ENCODE data around the gene RSF1. TPM values are rescaled to one million over a fixed set of nuclear protein-coding genes. Genes with fewer than 3 reads are reported as not detected.

RSF1 gene
- total RNA-seq, 4 donors from 2014 or later, result 26.5 to 121 (median 82.3) TPM

DNA sequence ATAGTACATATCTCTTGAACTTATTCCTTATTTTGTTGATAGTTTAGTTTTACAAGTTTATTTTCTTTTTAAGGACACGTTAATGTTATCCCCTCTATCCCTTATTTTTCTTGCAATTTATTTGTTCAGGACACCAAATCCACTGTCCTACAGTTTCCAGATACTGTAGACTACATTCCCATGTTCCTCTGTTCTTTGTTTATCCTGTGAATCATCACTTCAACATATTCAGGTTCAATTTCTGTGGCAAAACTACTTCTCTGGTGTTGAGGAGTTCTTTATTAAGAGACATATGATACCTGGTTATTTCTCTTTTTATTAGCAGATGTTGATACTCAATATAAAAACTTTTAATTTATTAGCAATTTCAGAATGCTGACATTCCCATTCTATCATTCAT lies 110.2 kb downstream of the RSF1 start:
- Histone ChIP-seq H3K9me3 (no peaks in the 10 kb centered on the region), H3K36me3 (no peaks in the 10 kb centered on the region), H3K27me3 (no peaks in the 10 kb centered on the region), H3K4me3 (no peak overlapping the region), H3K4me1 (no peaks in the 10 kb centered on the region), H3K27ac (no peak overlapping the region)
- DNase-seq, result no peak
- intact Hi-C loops (cut with DNase I; ENCODE audit: low total_unique reads), result no loop called here
- TF ChIP-seq POLR2A (IDR thresholded peaks at IDR 0.05), result no peak
- TF ChIP-seq, protein P1, sequence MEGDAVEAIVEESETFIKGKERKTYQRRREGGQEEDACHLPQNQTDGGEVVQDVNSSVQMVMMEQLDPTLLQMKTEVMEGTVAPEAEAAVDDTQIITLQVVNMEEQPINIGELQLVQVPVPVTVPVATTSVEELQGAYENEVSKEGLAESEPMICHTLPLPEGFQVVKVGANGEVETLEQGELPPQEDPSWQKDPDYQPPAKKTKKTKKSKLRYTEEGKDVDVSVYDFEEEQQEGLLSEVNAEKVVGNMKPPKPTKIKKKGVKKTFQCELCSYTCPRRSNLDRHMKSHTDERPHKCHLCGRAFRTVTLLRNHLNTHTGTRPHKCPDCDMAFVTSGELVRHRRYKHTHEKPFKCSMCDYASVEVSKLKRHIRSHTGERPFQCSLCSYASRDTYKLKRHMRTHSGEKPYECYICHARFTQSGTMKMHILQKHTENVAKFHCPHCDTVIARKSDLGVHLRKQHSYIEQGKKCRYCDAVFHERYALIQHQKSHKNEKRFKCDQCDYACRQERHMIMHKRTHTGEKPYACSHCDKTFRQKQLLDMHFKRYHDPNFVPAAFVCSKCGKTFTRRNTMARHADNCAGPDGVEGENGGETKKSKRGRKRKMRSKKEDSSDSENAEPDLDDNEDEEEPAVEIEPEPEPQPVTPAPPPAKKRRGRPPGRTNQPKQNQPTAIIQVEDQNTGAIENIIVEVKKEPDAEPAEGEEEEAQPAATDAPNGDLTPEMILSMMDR (IDR thresholded peaks at IDR 0.05), result no peak

DNA sequence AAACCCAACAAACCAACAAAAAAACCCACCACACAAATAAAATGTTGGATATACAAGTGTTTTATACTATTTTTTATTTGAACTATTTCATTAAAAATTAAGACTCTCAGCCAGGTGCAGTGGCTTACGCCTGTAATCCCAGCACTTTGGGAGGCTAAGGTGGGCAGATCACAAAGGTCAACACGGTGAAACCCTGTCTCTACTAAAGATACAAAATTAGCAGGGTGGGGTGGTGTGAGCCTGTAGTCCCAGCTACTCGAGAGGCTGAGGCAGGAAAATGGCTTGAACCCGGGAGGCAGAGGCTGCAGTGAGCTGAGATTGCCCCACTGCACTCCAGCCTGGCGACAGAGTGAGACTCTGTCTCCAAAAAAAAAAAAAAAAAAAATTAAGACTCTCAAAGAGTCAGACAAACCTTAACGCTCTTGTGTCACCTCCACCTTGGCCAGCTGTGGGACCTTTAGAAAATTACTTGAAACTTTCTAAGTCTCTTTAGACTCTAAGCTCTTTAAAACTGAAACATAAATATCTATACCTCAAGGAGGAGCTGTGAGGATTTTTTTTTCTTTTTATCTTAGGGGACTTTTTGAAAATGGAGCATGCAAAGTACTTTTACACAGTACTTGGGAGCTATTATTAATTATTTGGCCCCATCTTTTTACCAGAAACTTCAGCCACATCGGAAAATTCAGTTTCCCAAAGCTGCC lies 114.5 kb downstream of the RSF1 start:
- Histone ChIP-seq H3K9me3 (no peaks in the 10 kb centered on the region), H3K36me3 (no peaks in the 10 kb centered on the region), H3K4me1 (no peaks in the 10 kb centered on the region), H3K27ac (no peak overlapping the region), H3K4me3 (no peak overlapping the region), H3K27me3 (no peaks in the 10 kb centered on the region)
- TF ChIP-seq POLR2A (IDR thresholded peaks at IDR 0.05), result no peak
- TF ChIP-seq, protein P1 (IDR thresholded peaks at IDR 0.05), result no peak
- intact Hi-C loops (cut with DNase I; ENCODE audit: low total_unique reads), result no loop called here
- DNase-seq, result no peak

DNA sequence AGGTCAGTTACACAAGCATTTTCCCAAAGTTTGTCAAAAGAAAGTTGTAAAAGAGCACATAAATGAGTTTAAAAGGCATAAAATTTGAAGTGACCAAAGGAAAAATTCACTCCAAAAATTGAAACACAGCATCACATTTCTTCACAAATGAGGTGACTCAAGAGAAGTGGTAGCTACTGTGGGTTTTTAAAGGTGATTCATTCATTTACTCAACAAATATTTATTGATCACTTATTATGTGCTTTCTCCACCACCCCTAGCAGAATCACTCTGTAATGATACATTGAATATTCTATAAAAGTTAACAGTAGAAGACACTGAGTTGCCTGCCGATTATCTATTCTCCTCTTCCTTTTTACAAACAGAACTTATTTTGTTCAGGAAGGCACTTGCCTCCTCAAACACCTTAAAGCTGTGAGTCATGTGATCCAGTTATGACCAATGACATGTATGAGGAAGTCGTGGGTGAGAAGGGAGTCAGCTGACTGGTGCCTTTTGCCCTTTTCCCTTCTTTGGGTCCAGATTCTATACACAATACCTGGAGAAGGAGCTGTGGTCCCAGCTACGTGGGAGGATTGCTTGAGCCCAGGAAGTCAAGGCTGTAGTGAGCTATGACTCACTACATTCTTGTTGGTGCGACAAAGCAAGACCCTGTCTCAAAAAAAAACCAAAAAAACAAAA lies 115.2 kb downstream of the RSF1 start:
- Histone ChIP-seq H3K27ac (no peak overlapping the region), H3K27me3 (no peaks in the 10 kb centered on the region), H3K9me3 (no peaks in the 10 kb centered on the region), H3K4me3 (no peak overlapping the region), H3K4me1 (no peaks in the 10 kb centered on the region), H3K36me3 (no peaks in the 10 kb centered on the region)
- intact Hi-C loops (cut with DNase I; ENCODE audit: low total_unique reads), result no loop called here
- TF ChIP-seq POLR2A (IDR thresholded peaks at IDR 0.05), result no peak
- TF ChIP-seq, protein P1 (IDR thresholded peaks at IDR 0.05), result no peak
- DNase-seq, result no peak

DNA sequence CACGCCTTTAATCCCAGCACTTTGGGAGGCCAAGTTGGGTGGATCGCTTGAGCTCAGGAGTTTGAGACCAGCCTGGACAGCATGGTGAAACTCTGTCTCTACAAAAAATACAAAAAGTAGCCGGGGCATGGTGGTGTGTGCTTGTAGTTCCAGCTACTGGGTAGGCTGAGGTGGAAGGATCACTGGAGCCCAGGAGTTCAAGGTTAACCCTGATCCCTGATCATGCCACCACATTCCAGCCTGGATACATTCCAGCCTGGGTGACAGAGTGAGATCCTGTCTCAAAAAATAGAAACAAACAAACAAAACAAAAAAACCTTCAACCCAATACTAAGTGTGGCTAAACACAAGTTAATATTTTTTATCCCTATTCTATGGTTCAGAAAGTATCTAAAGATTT lies 116.5 kb downstream of the RSF1 start:
- no peaks in the 10 kb centered on the region for H3K9me3 ChIP-seq
- no peaks in the 10 kb centered on the region for H3K4me1 ChIP-seq
- no peak for DNase-seq
- no peak overlapping the region for H3K27ac ChIP-seq
- no peaks in the 10 kb centered on the region for H3K27me3 ChIP-seq
- intact Hi-C loops (cut with DNase I; ENCODE audit: low total_unique reads), result no loop called here
- H3K4me3 ChIP-seq, result no peak overlapping the region
- no peaks in the 10 kb centered on the region for H3K36me3 ChIP-seq
- TF ChIP-seq, protein P1 (IDR thresholded peaks at IDR 0.05), result no peak

DNA sequence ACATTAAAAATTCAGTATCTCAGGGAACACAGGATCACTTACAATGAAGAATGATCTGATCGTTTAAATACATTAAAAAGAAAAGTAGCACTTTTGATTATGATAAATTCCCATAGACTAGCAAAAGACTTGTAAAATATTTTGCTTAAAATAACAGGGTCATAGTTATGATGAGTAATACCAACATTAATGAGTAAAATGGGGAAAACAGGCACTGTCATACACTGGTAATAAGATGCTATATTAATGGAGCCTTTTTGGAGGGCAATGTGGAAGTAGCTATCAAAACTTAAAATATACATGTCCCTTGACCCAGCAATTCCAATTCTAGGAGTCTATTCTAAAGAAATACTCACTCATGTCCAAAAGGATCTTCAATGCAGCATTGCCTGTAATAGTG lies 121.1 kb downstream of the RSF1 start:
- no peaks in the 10 kb centered on the region for H3K27me3 ChIP-seq
- H3K36me3 ChIP-seq, result no peaks in the 10 kb centered on the region
- no peak for DNase-seq
- no peak overlapping the region for H3K4me3 ChIP-seq
- TF ChIP-seq, protein P1 (IDR thresholded peaks at IDR 0.05), result no peak
- TF ChIP-seq POLR2A (IDR thresholded peaks at IDR 0.05), result no peak
- no peak overlapping the region for H3K27ac ChIP-seq
- intact Hi-C loops (cut with DNase I; ENCODE audit: low total_unique reads), result no loop called here
- H3K9me3 ChIP-seq, result no peaks in the 10 kb centered on the region
- no peaks in the 10 kb centered on the region for H3K4me1 ChIP-seq

Data from uterus (tissue), 4 donors.